PC-3 (cell line): ENCODE results near the gene UROC1. TPM values are rescaled to one million over a fixed set of nuclear protein-coding genes. Genes with fewer than 3 reads are reported as not detected.

ENCODE experiments used
- ATAC-seq: fragments of 200-7000 bp; cut with Tn5 transposase; 2 replicates; pipeline ENCODE4 v1.9.1; 2020; ENCODE audit warnings: mild to moderate bottlenecking, moderate library complexity
- BruUV-seq: library from RNA; stranded (reverse); fragments of 400-500 nt; replicated peaks from 2 replicates; lab custom pipeline; 2021; lab: Mats Ljungman, UMichigan
- CTCF ChIA-PET: fragments of 300-600 bp; sonication (Branson Sonifier 250); formaldehyde crosslinking; loops from one replicate; lab custom pipeline; 2022; ENCODE audit warnings: antibody characterized with exemption; lab: Charles Lee
- POLR2A ChIA-PET: fragments of 300-600 bp; sonication (Branson Sonifier 250); formaldehyde crosslinking; loops from one replicate; lab custom pipeline; 2022; ENCODE audit warnings: antibody characterized with exemption; ENCODE audit not compliant: unreplicated experiment; lab: Charles Lee
- DNase-seq: peaks from one replicate; pipeline ENCODE4 v3.0.0-alpha.2; 2015
- H2AFZ ChIP-seq: fragments of 300-600 bp; sonication (generic); 2 replicates; pipeline ENCODE4 v1.6.0; 2016; ENCODE audit warnings: antibody characterized with exemption, low read length
- H3F3A ChIP-seq: fragments of 300-600 bp; sonication (generic); one replicate; pipeline ENCODE4 v1.6.0; 2017; ENCODE audit warnings: antibody characterized with exemption, low read length, control low read depth, mild to moderate bottlenecking; ENCODE audit not compliant: unreplicated experiment
- H3K27ac ChIP-seq: fragments of 300-600 bp; sonication (generic); 2 replicates; pipeline ENCODE4 v1.5.1; 2016; ENCODE audit warnings: mild to moderate bottlenecking, low read length
- H3K27me3 ChIP-seq: fragments of 300-600 bp; sonication (generic); 2 replicates; pipeline ENCODE4 v1.6.1; 2016; ENCODE audit warnings: low read length, mixed read lengths
- H3K36me3 ChIP-seq: fragments of 300-600 bp; sonication (generic); 2 replicates; pipeline ENCODE4 v1.6.1; 2016; ENCODE audit warnings: low read depth, mixed run types, low read length, mixed read lengths
- H3K4me1 ChIP-seq: fragments of 300-600 bp; sonication (generic); 2 replicates; pipeline ENCODE4 v1.5.1; 2016; ENCODE audit warnings: low read length; ENCODE audit not compliant: insufficient read depth
- H3K4me2 ChIP-seq: fragments of 300-600 bp; sonication (generic); 2 replicates; pipeline ENCODE4 v1.6.0; 2016; ENCODE audit warnings: low read length
- H3K4me3 ChIP-seq: fragments of 300-600 bp; sonication (generic); 2 replicates; pipeline ENCODE4 v1.5.1; 2016; ENCODE audit warnings: mild to moderate bottlenecking, low read length, mixed read lengths
- H3K79me2 ChIP-seq: fragments of 300-600 bp; sonication (generic); 2 replicates; pipeline ENCODE4 v1.6.1; 2017; ENCODE audit warnings: low read length, mixed read lengths
- H3K9ac ChIP-seq: fragments of 300-600 bp; sonication (generic); 2 replicates; pipeline ENCODE4 v1.6.0; 2016; ENCODE audit warnings: mild to moderate bottlenecking, low read length
- H3K9me2 ChIP-seq: fragments of 300-600 bp; sonication (generic); replicated peaks from 2 replicates; pipeline ENCODE4 v1.6.1; 2016; ENCODE audit warnings: mixed run types, low read length, mixed read lengths
- H3K9me3 ChIP-seq: fragments of 300-600 bp; sonication (generic); 2 replicates; pipeline ENCODE4 v1.6.1; 2016; ENCODE audit warnings: low read length, mixed read lengths
- H4K20me1 ChIP-seq: fragments of 300-600 bp; sonication (generic); 2 replicates; pipeline ENCODE4 v1.6.1; 2016; ENCODE audit warnings: low read length, mixed read lengths
- CTCF ChIP-seq: fragments of 300-600 bp; sonication (generic); conservative IDR thresholded peaks from 2 replicates; pipeline ENCODE4 v1.5.1; 2017; ENCODE audit warnings: antibody characterized with exemption, low read depth, mild to moderate bottlenecking, low read length
- EZH2 ChIP-seq: fragments of 300-600 bp; sonication (generic); IDR thresholded peaks from one replicate; pipeline ENCODE4 v1.6.1; 2017; ENCODE audit warnings: antibody characterized with exemption, mild to moderate bottlenecking, low read length; ENCODE audit not compliant: unreplicated experiment
- EZH2phosphoT487 ChIP-seq: fragments of 300-600 bp; sonication (generic); IDR thresholded peaks from 2 replicates; pipeline ENCODE4 v1.6.1; 2018; ENCODE audit warnings: mild to moderate bottlenecking, antibody characterized with exemption, low read length, borderline replicate concordance
- intact Hi-C: fragments of 100-400 bp; cut with micrococcal nuclease; formaldehyde crosslinking; loops from 2 replicates; pipeline ENCODE4 v1.9.0; 2023
- total RNA-seq: library from RNA; depleted of rRNA; stranded (reverse); fragments of >200 nt; gene quantifications from 2 replicates; pipeline ENCODE4 v1.2.3, GENCODE V29; 2014

UROC1 gene
- total RNA-seq, 1 experiment from 2014 or later: not detected

DNA sequence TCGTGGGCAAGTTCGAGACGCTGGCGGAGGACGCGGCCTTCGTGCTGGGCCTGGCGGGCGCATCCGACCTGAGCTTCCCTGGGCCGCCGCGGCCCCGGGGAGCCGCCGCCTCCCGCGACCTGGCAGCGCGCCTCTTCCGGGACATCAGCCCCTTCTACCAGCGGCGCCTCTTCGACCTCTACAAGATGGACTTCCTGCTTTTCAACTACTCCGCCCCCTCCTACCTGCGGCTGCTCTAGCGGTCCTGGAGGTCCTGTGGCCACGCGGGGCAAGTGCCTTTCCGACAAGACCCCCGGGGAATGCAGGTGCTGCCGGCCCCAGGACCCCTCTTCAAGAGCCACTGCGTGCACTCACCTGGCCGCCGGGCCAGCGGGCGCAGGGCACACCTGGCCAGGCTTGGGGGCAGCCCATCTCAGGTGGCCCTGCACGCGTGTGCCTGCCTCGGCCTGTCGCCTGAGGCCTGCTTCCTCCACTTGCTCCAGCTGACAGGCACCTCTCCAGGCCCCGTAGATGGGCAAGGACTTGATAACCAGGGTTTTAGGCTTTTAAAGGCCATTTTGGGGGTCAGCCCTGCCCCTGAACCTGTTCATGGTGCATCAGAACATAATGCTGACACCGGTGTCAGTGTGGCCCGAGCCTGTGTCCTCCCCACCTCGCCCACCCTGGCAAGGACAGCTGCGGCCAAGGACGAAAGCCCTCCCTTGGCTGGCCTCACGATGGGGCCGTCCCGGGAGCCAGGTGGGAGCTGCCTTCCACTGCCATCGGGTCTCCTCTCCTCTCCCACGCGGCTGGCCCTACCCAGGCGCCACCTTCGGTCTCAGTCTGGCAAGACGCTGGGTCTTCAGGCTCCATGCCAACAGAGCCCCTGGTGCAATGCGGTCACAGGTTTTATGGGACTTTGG is 25.0 kb upstream of the UROC1 start:
- Histone ChIP-seq H3K4me3 (no peak overlapping the region), H3K9me2 (no peaks in the 10 kb centered on the region), H2AFZ (no peak overlapping the region), H3K27me3 (0 out of 2 replicates have a peak, but pooled peaks cover 10% of the 10 kb centered on the region), H3K27ac (no peak overlapping the region), H3K4me2 (no peak overlapping the region), H3K9ac (no peak overlapping the region), H3F3A (no peaks in the 10 kb centered on the region), H3K36me3 (no peaks in the 10 kb centered on the region), H3K9me3 (no peaks in the 10 kb centered on the region), H4K20me1 (no peaks in the 10 kb centered on the region), H3K4me1 (peaks cover 14% of the 10 kb centered on the region), H3K79me2 (no peaks in the 10 kb centered on the region)
- ATAC-seq (no peak), DNase-seq (no peak)
- BruUV-seq: no TSS peak
- no peak for TF ChIP-seq CTCF
- no peak for TF ChIP-seq EZH2
- ChIA-PET CTCF (no interaction called here), POLR2A (no interaction called here)
- intact Hi-C loops: no loop called here

DNA sequence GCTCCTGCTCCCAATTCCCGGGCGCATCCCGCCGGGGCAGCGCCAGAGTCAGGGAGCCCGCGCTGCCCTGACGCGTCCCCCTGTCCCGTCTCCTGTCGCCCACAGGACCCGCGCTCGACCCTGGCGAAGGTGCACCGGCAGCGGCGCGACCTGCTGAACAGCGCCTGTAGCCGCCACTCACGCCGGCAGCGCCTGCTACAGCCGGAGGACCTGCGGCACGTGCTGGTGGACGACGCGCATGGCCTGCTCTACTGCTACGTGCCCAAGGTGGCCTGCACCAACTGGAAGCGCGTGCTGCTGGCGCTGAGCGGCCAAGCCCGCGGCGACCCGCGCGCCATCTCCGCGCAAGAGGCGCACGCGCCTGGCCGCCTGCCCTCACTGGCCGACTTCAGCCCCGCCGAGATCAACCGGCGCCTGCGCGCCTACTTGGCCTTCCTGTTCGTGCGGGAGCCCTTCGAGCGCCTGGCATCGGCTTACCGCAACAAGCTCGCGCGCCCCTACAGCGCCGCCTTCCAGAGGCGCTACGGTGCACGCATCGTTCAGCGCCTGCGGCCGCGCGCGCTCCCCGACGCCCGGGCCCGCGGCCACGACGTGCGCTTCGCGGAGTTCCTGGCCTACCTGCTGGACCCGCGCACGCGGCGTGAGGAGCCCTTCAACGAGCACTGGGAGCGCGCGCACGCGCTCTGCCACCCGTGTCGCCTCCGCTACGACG is 24.2 kb upstream of the UROC1 start:
- Histone ChIP-seq H3K4me1 (peaks cover 14% of the 10 kb centered on the region), H3K27me3 (0 out of 2 replicates have a peak, but pooled peaks cover 3% of the 10 kb centered on the region), H3K79me2 (no peaks in the 10 kb centered on the region), H3K9me2 (no peaks in the 10 kb centered on the region), H3K9ac (no peak overlapping the region), H3K27ac (no peak overlapping the region), H3F3A (no peaks in the 10 kb centered on the region), H3K4me2 (no peak overlapping the region), H3K9me3 (no peaks in the 10 kb centered on the region), H3K4me3 (no peak overlapping the region), H2AFZ (no peak overlapping the region), H4K20me1 (no peaks in the 10 kb centered on the region), H3K36me3 (no peaks in the 10 kb centered on the region)
- no TSS peak for BruUV-seq
- intact Hi-C loops: no loop called here
- CTCF ChIA-PET: no interaction called here
- POLR2A ChIA-PET: no interaction called here
- DNase-seq (no peak), ATAC-seq (no peak)
- no peak for TF ChIP-seq EZH2
- no peak for TF ChIP-seq EZH2phosphoT487
- TF ChIP-seq CTCF: no peak
